Measurements from ENCODE around the gene LY6G5C.

DNA sequence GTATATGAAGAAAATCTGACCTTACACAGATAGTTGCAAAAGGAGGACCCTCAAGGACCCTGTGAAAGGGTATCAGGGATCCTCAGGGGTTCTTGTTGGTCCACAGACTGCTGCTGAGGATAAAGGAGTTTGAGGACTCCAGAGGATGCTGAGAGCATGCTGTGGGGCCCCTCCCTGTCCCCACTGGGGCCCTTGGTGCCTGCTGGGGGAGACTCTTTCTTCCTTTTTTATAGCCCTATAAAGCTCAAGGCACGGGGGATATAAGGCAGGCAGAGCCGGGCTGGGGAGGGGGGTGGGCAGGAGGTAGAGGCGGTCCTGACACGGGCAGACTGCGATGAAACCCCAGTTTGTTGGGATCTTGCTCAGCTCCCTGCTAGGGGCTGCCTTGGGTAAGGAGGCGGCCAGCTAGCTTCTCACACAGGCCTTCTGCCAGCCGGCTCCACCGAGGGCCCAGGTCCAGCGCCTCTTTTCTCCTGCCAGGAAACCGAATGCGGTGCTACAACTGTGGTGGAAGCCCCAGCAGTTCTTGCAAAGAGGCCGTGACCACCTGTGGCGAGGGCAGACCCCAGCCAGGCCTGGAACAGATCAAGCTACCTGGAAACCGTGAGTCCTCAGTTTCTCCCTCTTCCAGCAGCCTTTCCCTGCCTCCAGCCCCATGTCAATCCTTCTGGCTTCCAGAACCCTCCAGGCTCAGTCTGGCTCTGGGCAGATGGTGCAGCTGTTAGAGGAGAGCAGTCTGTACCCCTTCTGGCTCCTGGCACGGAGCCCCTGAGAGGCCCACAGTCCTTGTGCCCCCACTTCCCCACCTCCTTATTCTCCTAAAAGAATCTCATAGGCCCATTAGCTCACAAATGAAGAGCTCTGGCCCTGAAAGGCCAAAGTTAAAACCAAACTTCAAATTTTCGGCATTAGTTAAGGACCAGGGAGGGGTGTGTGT, 34.4 kb upstream of the LY6G5C start, which contains the start of gene LY6G6D:
- TF ChIP-seq, protein P1, sequence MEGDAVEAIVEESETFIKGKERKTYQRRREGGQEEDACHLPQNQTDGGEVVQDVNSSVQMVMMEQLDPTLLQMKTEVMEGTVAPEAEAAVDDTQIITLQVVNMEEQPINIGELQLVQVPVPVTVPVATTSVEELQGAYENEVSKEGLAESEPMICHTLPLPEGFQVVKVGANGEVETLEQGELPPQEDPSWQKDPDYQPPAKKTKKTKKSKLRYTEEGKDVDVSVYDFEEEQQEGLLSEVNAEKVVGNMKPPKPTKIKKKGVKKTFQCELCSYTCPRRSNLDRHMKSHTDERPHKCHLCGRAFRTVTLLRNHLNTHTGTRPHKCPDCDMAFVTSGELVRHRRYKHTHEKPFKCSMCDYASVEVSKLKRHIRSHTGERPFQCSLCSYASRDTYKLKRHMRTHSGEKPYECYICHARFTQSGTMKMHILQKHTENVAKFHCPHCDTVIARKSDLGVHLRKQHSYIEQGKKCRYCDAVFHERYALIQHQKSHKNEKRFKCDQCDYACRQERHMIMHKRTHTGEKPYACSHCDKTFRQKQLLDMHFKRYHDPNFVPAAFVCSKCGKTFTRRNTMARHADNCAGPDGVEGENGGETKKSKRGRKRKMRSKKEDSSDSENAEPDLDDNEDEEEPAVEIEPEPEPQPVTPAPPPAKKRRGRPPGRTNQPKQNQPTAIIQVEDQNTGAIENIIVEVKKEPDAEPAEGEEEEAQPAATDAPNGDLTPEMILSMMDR (IDR thresholded peaks at IDR 0.05; ENCODE audit: low read depth, low read length, missing input control), result no peak
- no peak for TF ChIP-seq YY1 (IDR thresholded peaks at IDR 0.05)
- TF ChIP-seq, protein P2, sequence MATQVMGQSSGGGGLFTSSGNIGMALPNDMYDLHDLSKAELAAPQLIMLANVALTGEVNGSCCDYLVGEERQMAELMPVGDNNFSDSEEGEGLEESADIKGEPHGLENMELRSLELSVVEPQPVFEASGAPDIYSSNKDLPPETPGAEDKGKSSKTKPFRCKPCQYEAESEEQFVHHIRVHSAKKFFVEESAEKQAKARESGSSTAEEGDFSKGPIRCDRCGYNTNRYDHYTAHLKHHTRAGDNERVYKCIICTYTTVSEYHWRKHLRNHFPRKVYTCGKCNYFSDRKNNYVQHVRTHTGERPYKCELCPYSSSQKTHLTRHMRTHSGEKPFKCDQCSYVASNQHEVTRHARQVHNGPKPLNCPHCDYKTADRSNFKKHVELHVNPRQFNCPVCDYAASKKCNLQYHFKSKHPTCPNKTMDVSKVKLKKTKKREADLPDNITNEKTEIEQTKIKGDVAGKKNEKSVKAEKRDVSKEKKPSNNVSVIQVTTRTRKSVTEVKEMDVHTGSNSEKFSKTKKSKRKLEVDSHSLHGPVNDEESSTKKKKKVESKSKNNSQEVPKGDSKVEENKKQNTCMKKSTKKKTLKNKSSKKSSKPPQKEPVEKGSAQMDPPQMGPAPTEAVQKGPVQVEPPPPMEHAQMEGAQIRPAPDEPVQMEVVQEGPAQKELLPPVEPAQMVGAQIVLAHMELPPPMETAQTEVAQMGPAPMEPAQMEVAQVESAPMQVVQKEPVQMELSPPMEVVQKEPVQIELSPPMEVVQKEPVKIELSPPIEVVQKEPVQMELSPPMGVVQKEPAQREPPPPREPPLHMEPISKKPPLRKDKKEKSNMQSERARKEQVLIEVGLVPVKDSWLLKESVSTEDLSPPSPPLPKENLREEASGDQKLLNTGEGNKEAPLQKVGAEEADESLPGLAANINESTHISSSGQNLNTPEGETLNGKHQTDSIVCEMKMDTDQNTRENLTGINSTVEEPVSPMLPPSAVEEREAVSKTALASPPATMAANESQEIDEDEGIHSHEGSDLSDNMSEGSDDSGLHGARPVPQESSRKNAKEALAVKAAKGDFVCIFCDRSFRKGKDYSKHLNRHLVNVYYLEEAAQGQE (IDR thresholded peaks at IDR 0.05), result no peak
- TF ChIP-seq GABPA (IDR thresholded peaks at IDR 0.05 in 1 of 2, conservative IDR thresholded peaks at IDR 0.05 in 1 of 2), result no peak

Data from liver (tissue), 3 donors.